MM.1S (cell line): ENCODE measurements around the gene CARD8.
"Not testable (repeated sequence)": the region's sequence is repeated elsewhere in the genome, so short reads cannot be mapped to it uniquely, and the experiment has no call there.

Source experiments
- EZH2 ChIP-seq: fragments of 300-600 bp; sonication (generic); optimal IDR thresholded peaks from 2 replicates; pipeline ENCODE3; 2017; ENCODE audit warnings: low read depth, mild to moderate bottlenecking, antibody characterized with exemption, low read length, mixed read lengths
- EZH2phosphoT487 ChIP-seq: fragments of 300-600 bp; sonication (generic); IDR thresholded peaks from 2 replicates; pipeline ENCODE4 v1.6.1; 2018; ENCODE audit warnings: antibody characterized with exemption, low read length
- TF ChIP-seq, protein P1 (sequence below): fragments of 300-600 bp; sonication (generic); IDR thresholded peaks from 2 replicates; pipeline ENCODE4 v1.5.1; 2016; ENCODE audit warnings: antibody characterized with exemption, low read length, mixed read lengths

GRCh38 chr19:48269617-48270026, 13.9 kb upstream of the CARD8 start:
- TF ChIP-seq, protein P1, sequence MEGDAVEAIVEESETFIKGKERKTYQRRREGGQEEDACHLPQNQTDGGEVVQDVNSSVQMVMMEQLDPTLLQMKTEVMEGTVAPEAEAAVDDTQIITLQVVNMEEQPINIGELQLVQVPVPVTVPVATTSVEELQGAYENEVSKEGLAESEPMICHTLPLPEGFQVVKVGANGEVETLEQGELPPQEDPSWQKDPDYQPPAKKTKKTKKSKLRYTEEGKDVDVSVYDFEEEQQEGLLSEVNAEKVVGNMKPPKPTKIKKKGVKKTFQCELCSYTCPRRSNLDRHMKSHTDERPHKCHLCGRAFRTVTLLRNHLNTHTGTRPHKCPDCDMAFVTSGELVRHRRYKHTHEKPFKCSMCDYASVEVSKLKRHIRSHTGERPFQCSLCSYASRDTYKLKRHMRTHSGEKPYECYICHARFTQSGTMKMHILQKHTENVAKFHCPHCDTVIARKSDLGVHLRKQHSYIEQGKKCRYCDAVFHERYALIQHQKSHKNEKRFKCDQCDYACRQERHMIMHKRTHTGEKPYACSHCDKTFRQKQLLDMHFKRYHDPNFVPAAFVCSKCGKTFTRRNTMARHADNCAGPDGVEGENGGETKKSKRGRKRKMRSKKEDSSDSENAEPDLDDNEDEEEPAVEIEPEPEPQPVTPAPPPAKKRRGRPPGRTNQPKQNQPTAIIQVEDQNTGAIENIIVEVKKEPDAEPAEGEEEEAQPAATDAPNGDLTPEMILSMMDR: not testable (repeated sequence)
- not testable (repeated sequence) for TF ChIP-seq EZH2, EZH2phosphoT487
